ENCODE data around the gene SLC9A5.
A peak's percentile ranks its signal among the peaks of the same experiment; 100 is the strongest.

SLC9A5 gene

GRCh38 chr16:67258161-67258835, 9.5 kb downstream of the SLC9A5 start:
- no peak for DNase-seq

- no peak for DNase-seq
Observed at GRCh38 chr16:67259705-67260104, 10.9 kb downstream of the SLC9A5 start.

- DNase-seq = peak; percentile 60
Observed at GRCh38 chr16:67260426-67261063, 11.8 kb downstream of the SLC9A5 start.

- DNase-seq = no peak
Observed at GRCh38 chr16:67263201-67263600, 14.4 kb downstream of the SLC9A5 start.

DNA sequence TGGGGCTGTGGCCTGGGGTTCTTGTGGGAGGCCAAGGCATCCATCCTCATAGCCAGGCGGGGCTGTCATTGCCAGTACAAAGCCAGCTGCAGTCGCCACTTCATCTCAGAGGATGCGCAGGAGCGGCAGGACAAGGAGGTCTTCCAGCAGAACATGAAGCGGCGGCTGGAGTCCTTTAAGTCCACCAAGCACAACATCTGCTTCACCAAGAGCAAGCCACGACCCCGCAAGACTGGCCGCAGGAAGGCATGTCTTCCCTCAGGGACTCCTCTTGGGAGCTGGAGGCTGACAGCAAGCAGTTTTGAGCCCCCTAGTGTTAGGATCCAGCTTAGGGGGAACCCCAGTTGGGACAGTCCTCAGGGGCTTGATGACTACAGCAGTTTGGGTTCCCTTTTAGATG, 15.5 kb downstream of the SLC9A5 start:
- DNase-seq = no peak

DNA sequence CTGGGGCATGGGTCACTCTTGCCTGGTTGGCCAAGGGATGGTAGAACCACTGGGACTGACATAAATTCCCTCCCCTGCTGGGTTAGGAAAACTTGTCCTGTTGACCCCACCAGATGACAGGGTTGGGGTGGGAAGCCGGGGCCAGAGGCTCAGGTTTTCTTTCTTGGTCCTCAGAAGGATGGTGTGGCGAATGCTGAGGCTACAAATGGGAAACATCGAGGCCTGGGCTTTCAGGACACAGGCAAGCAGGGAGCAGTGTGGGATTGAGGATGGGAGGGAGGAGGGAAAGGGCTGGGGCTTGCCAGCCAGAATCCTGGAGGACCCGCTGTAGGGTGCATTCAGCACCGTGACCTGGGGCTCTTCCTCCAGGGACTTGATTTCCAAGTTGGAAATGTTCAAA, 16.1 kb downstream of the SLC9A5 start:
- no peak for DNase-seq

DNA sequence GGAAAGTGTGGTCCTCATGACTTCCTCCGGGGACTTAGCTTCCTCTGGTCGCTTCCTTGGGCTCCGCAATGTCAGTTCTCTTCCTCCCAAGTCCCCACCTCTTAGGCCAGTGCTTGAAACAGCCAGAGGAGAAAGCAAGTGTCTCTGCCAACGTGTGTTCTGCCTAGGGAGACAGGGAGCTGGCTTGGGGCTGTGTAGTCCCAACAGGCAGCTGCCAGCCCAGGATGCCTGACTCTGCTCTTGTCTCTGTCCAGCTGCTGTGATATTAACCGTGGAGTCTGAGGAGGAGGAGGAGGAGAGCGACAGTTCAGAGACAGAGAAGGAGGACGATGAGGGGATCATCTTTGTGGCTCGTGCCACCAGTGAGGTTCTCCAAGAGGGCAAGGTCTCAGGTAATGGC, 17.1 kb downstream of the SLC9A5 start:
- DNase-seq = no peak

GRCh38 chr16:67268136-67268579, 19.4 kb downstream of the SLC9A5 start:
- no peak for DNase-seq

DNA sequence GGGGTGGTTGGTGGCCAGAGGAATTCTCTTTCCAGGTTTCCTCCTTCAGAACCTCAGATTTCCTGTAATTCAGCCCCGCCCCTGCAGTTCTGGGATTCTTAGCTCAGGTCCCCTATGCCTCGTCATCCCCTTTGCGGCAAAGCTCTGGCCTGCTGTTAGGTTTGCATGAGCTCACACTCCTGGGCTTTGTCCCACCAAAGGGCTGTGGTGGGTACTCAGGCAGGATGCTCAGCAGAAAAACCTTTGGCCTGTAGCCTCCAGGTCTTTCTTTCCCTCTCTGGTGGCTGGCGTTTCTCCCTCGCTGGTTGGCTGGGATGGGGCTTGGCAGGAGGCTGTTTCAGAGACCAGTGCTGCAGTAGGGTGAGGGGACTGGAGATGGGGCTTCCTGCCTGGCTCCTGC, 21.0 kb downstream of the SLC9A5 start:
- no peak for DNase-seq

DNA sequence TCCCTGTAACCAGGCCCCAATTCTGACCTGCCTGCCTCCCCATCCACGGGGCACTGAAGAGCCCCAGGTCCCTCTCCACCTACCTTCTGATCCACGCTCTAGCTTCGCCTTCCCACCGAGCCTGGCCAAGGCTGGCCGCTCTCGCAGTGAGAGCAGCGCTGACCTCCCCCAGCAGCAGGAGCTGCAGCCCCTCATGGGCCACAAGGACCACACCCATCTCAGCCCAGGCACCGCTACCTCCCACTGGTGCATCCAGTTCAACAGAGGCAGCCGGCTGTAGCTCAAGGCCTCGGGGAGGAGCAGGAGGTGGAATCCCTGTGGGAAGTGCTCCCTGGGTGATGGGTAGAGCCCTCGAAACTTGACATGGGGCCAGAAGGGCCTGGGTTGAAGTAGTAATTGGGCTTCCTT, 22.2 kb downstream of the SLC9A5 start:
- no peak for DNase-seq

DNA sequence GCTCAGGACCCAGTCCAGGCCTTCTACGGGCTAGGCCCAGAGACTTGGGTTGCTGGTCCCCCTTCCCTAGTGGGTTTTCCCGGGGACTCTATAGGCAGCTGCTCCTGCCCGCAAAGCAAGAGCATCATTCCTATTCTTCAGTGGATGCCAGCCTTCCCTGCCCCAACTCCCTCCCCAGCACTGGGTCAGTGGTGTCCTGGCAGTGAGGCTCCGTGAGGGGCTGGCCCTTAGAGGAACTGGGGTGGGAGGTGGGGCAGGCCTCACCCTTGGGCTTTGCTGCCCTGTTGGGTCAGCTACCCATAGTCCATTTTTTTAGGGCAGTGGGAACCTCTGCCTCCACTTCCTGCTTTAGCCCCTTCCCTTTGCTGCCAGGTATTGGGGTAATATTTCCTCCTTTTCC, 22.7 kb downstream of the SLC9A5 start:
- DNase-seq = no peak

- no peak for DNase-seq
Observed at GRCh38 chr16:67275321-67275720, 26.5 kb downstream of the SLC9A5 start.

DNA sequence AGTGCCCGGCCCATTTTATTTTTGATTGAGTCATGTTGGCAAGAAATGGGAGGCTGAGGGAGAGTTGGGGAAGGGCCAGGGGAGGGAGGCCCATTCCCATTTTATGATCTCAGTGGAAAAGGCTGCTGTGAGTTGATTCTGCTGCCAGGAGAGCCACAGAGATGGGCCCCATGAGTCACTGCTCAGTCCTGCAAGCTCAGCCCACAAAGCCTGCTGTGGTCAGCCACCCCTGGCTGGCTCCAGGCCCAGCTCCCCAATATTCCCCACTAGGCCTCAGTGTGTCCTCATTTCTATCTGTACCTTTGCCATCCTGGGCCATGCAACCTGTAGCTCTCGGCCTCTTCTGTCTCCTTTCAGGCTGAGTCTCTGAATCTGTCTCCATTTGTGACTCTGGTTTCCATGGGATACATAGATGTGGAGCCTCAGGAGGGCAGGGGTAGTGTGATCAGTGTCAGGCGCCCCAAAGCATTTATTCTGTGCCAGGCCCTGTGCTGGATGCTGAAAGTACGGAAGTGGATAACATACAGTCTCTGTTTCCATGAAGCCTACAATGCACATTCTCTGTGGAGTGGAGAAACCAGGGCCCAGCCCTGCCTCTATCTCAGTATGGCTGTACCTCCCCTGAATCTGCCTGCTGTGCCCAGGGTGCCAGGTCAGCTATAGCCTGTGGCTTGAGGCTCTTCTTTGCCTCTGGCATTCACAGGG, 28.7 kb downstream of the SLC9A5 start:
- DNase-seq = no peak

- DNase-seq = no peak
Observed at GRCh38 chr16:67277999-67278772, 29.4 kb downstream of the SLC9A5 start.

- DNase-seq = no peak
Observed at GRCh38 chr16:67278773-67279295, 30.1 kb downstream of the SLC9A5 start.

GRCh38 chr16:67279296-67280089, 30.7 kb downstream of the SLC9A5 start, which contains the start of gene PLEKHG4:
Gene PLEKHG4 (plus strand): TSS chr16:67279532. CDS start chr16:67280045, 513 bp downstream.
- DNase-seq = peak; percentile 29

- no peak for DNase-seq
Observed at GRCh38 chr16:67280090-67281015, 31.6 kb downstream of the SLC9A5 start.

GRCh38 chr16:67281536-67282446, 33.0 kb downstream of the SLC9A5 start:
- DNase-seq = no peak

DNA sequence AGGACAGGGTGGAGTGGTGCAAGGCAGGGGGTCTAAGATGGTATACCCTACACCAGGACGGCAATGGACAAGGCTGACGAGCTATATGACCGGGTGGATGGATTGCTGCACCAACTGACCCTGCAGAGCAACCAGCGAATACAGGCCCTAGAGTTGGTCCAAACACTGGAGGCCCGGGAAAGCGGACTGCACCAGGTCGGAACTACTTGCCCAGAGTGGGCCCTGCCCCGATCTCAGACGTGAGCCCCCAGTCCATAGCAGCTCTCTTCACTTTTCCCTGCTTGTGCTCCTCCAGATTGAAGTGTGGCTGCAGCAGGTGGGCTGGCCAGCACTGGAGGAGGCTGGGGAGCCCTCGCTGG, 33.6 kb downstream of the SLC9A5 start:
- DNase-seq = no peak
